HepG2 (cell line): ENCODE data around the gene MYO3B. TPM values are rescaled to one million over a fixed set of nuclear protein-coding genes. Genes with fewer than 3 reads are reported as not detected.
A peak's percentile ranks its signal among the peaks of the same experiment; 100 is the strongest.

Source experiments
- BRD4 ChIP-seq: sonication (generic); formaldehyde crosslinking; IDR thresholded peaks from 2 replicates; pipeline ENCODE4 v1.4.0; 2020; ENCODE audit warnings: missing genetic modification reagents
- CAMTA2 ChIP-seq: sonication (generic); formaldehyde crosslinking; IDR thresholded peaks from 2 replicates; pipeline ENCODE4 v1.4.0; 2020; ENCODE audit warnings: mild to moderate bottlenecking, missing genetic modification reagents, borderline replicate concordance
- CREM ChIP-seq, 2 experiments: sonication (generic) in 1 of 2; formaldehyde crosslinking in 1 of 2; IDR thresholded peaks; 2 replicates each; pipeline versions ENCODE4 v1.4.0 to v1.6.1; 2016 to 2020; ENCODE audit warnings: antibody characterized with exemption in 1 of 2, mild to moderate bottlenecking in 1 of 2, missing genetic modification reagents in 1 of 2
- FOXA1 ChIP-seq, 2 experiments: fragments of 450-650 bp in 1 of 2; sonication (generic) in 1 of 2; formaldehyde crosslinking in 1 of 2; IDR thresholded peaks; 2 replicates each; pipeline versions ENCODE4 v1.4.0 to v1.6.1; 2016 to 2020; ENCODE audit warnings: missing genetic modification reagents in 1 of 2
- HNF4G ChIP-seq, 2 experiments: sonication (generic) in 1 of 2; formaldehyde crosslinking in 1 of 2; IDR thresholded peaks; 2 replicates each; pipeline versions ENCODE4 v1.4.0 to v1.6.1; 2011 to 2020; ENCODE audit warnings: borderline replicate concordance in 2 of 2, low read depth in 2 of 2, mild to moderate bottlenecking in 2 of 2, low read length in 1 of 2, missing genetic modification reagents in 1 of 2, moderate library complexity in 1 of 2
- MIER3 ChIP-seq: IDR thresholded peaks from 2 replicates; pipeline ENCODE4 v1.6.1; 2016; ENCODE audit warnings: missing compliant biosample characterization, borderline replicate concordance
- NR2C2 ChIP-seq: sonication (generic); formaldehyde crosslinking; IDR thresholded peaks from 2 replicates; pipeline ENCODE4 v1.4.0; 2020; ENCODE audit warnings: missing genetic modification reagents, mild to moderate bottlenecking, moderate library complexity, borderline replicate concordance
- YY1 ChIP-seq: IDR thresholded peaks from 2 replicates; pipeline ENCODE4 v1.6.1; 2011; ENCODE audit warnings: low read length, low read depth, moderate library complexity, mild to moderate bottlenecking; ENCODE audit not compliant: insufficient read depth, insufficient replicate concordance
- ZBTB7A ChIP-seq: sonication (generic); formaldehyde crosslinking; IDR thresholded peaks from 2 replicates; pipeline ENCODE4 v1.8.0; 2022; ENCODE audit warnings: mild to moderate bottlenecking, missing genetic modification reagents
- ZFX ChIP-seq: sonication (generic); formaldehyde crosslinking; IDR thresholded peaks from 2 replicates; pipeline ENCODE4 v1.4.0; 2020; ENCODE audit warnings: mild to moderate bottlenecking, low read depth, missing genetic modification reagents, moderate library complexity
- ZNF614 ChIP-seq: IDR thresholded peaks from 2 replicates; pipeline ENCODE4 v1.6.1; 2018; ENCODE audit warnings: missing biosample characterization, missing genetic modification reagents, inconsistent platforms, borderline replicate concordance
- ZNF670 ChIP-seq: sonication (generic); formaldehyde crosslinking; IDR thresholded peaks from 2 replicates; pipeline ENCODE4 v1.8.0; 2022; ENCODE audit warnings: mild to moderate bottlenecking, missing genetic modification reagents, borderline replicate concordance
- ZNF713 ChIP-seq: sonication (generic); formaldehyde crosslinking; IDR thresholded peaks from 2 replicates; pipeline ENCODE4 v1.4.0; 2020; ENCODE audit warnings: mild to moderate bottlenecking, missing genetic modification reagents
- polyA plus RNA-seq, 8 experiments: library from polyadenylated mRNA; depleted of rRNA in 3 of 8; stranded (reverse) in 7 of 8; unstranded in 1 of 8; fragments of >200 nt; fragmentation: Illumina TruSeq in 4 of 8; extraction: Trizol in 4 of 8; gene quantifications; 2 replicates each; pipeline versions ENCODE4 v1.2.1 to v1.2.3, GENCODE V29; 2011 to 2016; ENCODE audit warnings: low read depth in 4 of 8, missing spikeins in 1 of 8, mixed read lengths in 1 of 8; ENCODE audit not compliant: insufficient read depth in 1 of 8
- total RNA-seq, 5 experiments: library from RNA; depleted of rRNA; stranded (reverse); fragments of >200 nt; fragmentation: Illumina TruSeq; extraction: Trizol; gene quantifications; 2 replicates each; pipeline ENCODE4 v1.2.3, GENCODE V29; 2016; ENCODE audit warnings: low read depth in 1 of 5
- TF ChIP-seq, protein P1 (sequence below): fragments of 450-650 bp; IDR thresholded peaks from 2 replicates; pipeline ENCODE4 v1.6.1; 2017; ENCODE audit warnings: mild to moderate bottlenecking
- TF ChIP-seq, protein P2 (sequence below): sonication (generic); formaldehyde crosslinking; IDR thresholded peaks from 2 replicates; pipeline ENCODE4 v1.5.1; 2020; ENCODE audit warnings: missing genetic modification reagents, mild to moderate bottlenecking, borderline replicate concordance
- TF ChIP-seq, protein P3 (sequence below), 2 experiments: IDR thresholded peaks; 2 replicates each; pipeline ENCODE4 v1.6.1; 2011 to 2012; ENCODE audit warnings: low read length in 2 of 2, borderline replicate concordance in 1 of 2, low read depth in 1 of 2, mild to moderate bottlenecking in 1 of 2, moderate library complexity in 1 of 2
- TF ChIP-seq, protein P4 (sequence below): sonication (generic); formaldehyde crosslinking; IDR thresholded peaks from 2 replicates; pipeline ENCODE4 v1.4.0; 2020; ENCODE audit warnings: missing genetic modification reagents, borderline replicate concordance

The MYO3B gene
- total and polyA plus RNA-seq, 2 of the 13 experiments (the other 11 are each of a cell fraction or from before 2014, with no cell fraction given), result 0.01 TPM; not detected in 1

GRCh38 chr2:170530284-170530745 lies 352.4 kb downstream of the MYO3B start (continued):
- TF ChIP-seq CAMTA2 (CRISPR knock-in tag), result no peak
- peak; percentile 57 for TF ChIP-seq YY1
- TF ChIP-seq, protein P1, sequence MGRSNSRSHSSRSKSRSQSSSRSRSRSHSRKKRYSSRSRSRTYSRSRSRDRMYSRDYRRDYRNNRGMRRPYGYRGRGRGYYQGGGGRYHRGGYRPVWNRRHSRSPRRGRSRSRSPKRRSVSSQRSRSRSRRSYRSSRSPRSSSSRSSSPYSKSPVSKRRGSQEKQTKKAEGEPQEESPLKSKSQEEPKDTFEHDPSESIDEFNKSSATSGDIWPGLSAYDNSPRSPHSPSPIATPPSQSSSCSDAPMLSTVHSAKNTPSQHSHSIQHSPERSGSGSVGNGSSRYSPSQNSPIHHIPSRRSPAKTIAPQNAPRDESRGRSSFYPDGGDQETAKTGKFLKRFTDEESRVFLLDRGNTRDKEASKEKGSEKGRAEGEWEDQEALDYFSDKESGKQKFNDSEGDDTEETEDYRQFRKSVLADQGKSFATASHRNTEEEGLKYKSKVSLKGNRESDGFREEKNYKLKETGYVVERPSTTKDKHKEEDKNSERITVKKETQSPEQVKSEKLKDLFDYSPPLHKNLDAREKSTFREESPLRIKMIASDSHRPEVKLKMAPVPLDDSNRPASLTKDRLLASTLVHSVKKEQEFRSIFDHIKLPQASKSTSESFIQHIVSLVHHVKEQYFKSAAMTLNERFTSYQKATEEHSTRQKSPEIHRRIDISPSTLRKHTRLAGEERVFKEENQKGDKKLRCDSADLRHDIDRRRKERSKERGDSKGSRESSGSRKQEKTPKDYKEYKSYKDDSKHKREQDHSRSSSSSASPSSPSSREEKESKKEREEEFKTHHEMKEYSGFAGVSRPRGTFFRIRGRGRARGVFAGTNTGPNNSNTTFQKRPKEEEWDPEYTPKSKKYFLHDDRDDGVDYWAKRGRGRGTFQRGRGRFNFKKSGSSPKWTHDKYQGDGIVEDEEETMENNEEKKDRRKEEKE, result no peak
- no peak for TF ChIP-seq FOXA1 (IDR thresholded peaks at IDR 0.05)
- peak; percentile 97 for TF ChIP-seq FOXA1 (CRISPR knock-in tag; IDR thresholded peaks at IDR 0.05)
- TF ChIP-seq, protein P2, sequence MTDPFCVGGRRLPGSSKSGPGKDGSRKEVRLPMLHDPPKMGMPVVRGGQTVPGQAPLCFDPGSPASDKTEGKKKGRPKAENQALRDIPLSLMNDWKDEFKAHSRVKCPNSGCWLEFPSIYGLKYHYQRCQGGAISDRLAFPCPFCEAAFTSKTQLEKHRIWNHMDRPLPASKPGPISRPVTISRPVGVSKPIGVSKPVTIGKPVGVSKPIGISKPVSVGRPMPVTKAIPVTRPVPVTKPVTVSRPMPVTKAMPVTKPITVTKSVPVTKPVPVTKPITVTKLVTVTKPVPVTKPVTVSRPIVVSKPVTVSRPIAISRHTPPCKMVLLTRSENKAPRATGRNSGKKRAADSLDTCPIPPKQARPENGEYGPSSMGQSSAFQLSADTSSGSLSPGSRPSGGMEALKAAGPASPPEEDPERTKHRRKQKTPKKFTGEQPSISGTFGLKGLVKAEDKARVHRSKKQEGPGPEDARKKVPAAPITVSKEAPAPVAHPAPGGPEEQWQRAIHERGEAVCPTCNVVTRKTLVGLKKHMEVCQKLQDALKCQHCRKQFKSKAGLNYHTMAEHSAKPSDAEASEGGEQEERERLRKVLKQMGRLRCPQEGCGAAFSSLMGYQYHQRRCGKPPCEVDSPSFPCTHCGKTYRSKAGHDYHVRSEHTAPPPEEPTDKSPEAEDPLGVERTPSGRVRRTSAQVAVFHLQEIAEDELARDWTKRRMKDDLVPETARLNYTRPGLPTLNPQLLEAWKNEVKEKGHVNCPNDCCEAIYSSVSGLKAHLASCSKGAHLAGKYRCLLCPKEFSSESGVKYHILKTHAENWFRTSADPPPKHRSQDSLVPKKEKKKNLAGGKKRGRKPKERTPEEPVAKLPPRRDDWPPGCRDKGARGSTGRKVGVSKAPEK (CRISPR knock-in tag), result no peak
- TF ChIP-seq ZNF614 (CRISPR knock-in tag), result peak; percentile 80; the same call in 1 of the 2 replicates
- no peak for TF ChIP-seq NR2C2 (CRISPR knock-in tag)
- no peak for TF ChIP-seq CREM (IDR thresholded peaks at IDR 0.05)
- TF ChIP-seq CREM (CRISPR knock-in tag; IDR thresholded peaks at IDR 0.05), result no peak
- 0 out of 2 replicates have a peak, but pooled peaks have one; percentile 23 for TF ChIP-seq MIER3 (CRISPR knock-in tag)
- TF ChIP-seq ZNF670 (CRISPR knock-in tag), result no peak
- TF ChIP-seq ZFX (CRISPR knock-in tag), result 0 out of 2 replicates have a peak, but pooled peaks have one; percentile 20
- TF ChIP-seq ZNF713 (CRISPR knock-in tag), result no peak
- TF ChIP-seq, protein P3, sequence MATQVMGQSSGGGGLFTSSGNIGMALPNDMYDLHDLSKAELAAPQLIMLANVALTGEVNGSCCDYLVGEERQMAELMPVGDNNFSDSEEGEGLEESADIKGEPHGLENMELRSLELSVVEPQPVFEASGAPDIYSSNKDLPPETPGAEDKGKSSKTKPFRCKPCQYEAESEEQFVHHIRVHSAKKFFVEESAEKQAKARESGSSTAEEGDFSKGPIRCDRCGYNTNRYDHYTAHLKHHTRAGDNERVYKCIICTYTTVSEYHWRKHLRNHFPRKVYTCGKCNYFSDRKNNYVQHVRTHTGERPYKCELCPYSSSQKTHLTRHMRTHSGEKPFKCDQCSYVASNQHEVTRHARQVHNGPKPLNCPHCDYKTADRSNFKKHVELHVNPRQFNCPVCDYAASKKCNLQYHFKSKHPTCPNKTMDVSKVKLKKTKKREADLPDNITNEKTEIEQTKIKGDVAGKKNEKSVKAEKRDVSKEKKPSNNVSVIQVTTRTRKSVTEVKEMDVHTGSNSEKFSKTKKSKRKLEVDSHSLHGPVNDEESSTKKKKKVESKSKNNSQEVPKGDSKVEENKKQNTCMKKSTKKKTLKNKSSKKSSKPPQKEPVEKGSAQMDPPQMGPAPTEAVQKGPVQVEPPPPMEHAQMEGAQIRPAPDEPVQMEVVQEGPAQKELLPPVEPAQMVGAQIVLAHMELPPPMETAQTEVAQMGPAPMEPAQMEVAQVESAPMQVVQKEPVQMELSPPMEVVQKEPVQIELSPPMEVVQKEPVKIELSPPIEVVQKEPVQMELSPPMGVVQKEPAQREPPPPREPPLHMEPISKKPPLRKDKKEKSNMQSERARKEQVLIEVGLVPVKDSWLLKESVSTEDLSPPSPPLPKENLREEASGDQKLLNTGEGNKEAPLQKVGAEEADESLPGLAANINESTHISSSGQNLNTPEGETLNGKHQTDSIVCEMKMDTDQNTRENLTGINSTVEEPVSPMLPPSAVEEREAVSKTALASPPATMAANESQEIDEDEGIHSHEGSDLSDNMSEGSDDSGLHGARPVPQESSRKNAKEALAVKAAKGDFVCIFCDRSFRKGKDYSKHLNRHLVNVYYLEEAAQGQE (IDR thresholded peaks at IDR 0.05; ENCODE audit: borderline replicate concordance in 1 of 2, low read depth in 1 of 2, low read length in 2 of 2), result peak in 1 of 2 experiments; percentile 13; a peak in 1 of 4 replicates
- TF ChIP-seq BRD4 (CRISPR knock-in tag), result no peak
- 0 out of 2 replicates have a peak, but pooled peaks have one; percentile 38 for TF ChIP-seq ZBTB7A (CRISPR knock-in tag)
- no peak for TF ChIP-seq HNF4G (IDR thresholded peaks at IDR 0.05; ENCODE audit: borderline replicate concordance, low read depth, low read length)
- no peak for TF ChIP-seq HNF4G (CRISPR knock-in tag; IDR thresholded peaks at IDR 0.05; ENCODE audit: borderline replicate concordance, low read depth)
- TF ChIP-seq, protein P4, sequence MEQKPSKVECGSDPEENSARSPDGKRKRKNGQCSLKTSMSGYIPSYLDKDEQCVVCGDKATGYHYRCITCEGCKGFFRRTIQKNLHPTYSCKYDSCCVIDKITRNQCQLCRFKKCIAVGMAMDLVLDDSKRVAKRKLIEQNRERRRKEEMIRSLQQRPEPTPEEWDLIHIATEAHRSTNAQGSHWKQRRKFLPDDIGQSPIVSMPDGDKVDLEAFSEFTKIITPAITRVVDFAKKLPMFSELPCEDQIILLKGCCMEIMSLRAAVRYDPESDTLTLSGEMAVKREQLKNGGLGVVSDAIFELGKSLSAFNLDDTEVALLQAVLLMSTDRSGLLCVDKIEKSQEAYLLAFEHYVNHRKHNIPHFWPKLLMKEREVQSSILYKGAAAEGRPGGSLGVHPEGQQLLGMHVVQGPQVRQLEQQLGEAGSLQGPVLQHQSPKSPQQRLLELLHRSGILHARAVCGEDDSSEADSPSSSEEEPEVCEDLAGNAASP (CRISPR knock-in tag), result 0 out of 2 replicates have a peak, but pooled peaks have one; percentile 9
